Neural progenitor cell (in vitro differentiated cells): ENCODE results near the gene RYR1. TPM values are rescaled to one million over a fixed set of nuclear protein-coding genes. Genes with fewer than 3 reads are reported as not detected.

Experiments
- DNase-seq: peaks from one replicate; pipeline ENCODE4 v3.0.0-alpha.2; 2016; ENCODE audit warnings: low spot score
- H2AFZ ChIP-seq: fragments of 200-600 bp; sonication (generic); replicated peaks from 2 replicates; pipeline ENCODE4 v1.6.1; 2016; ENCODE audit warnings: antibody characterized with exemption
- H3F3A ChIP-seq: fragments of 200-600 bp; sonication (generic); 2 replicates; pipeline ENCODE4 v1.6.1; 2016; ENCODE audit warnings: antibody characterized with exemption, low read depth
- H3K27ac ChIP-seq: fragments of 200-600 bp; sonication (generic); 2 replicates; pipeline ENCODE4 v1.5.1; 2016; ENCODE audit warnings: mild to moderate bottlenecking
- H3K27me3 ChIP-seq: fragments of 200-600 bp; sonication (generic); 2 replicates; pipeline ENCODE4 v1.6.1; 2016; ENCODE audit warnings: mild to moderate bottlenecking, moderate library complexity
- H3K36me3 ChIP-seq: fragments of 200-600 bp; sonication (generic); 2 replicates; pipeline ENCODE4 v1.5.1; 2016
- H3K4me1 ChIP-seq: fragments of 200-600 bp; sonication (generic); 2 replicates; pipeline ENCODE4 v1.6.1; 2016; ENCODE audit warnings: mixed run types
- H3K4me2 ChIP-seq: fragments of 200-600 bp; sonication (generic); 2 replicates; pipeline ENCODE4 v1.6.1; 2016
- H3K4me3 ChIP-seq: fragments of 200-600 bp; sonication (generic); 2 replicates; pipeline ENCODE4 v1.5.1; 2016
- H3K79me2 ChIP-seq: fragments of 200-600 bp; sonication (generic); 2 replicates; pipeline ENCODE4 v1.6.1; 2016; ENCODE audit warnings: low read depth
- H3K9ac ChIP-seq: fragments of 200-600 bp; sonication (generic); 2 replicates; pipeline ENCODE4 v1.6.1; 2016
- H3K9me3 ChIP-seq: fragments of 200-600 bp; sonication (generic); 2 replicates; pipeline ENCODE4 v1.5.1; 2016; ENCODE audit warnings: low read depth
- H4K20me1 ChIP-seq: fragments of 200-600 bp; sonication (generic); 2 replicates; pipeline ENCODE4 v1.6.1; 2016; ENCODE audit warnings: low read depth
- H3K27ac Mint-ChIP-seq: 3 replicates; pipeline ENCODE4 v1.8.0; 2021; ENCODE audit warnings: mixed read lengths
- H3K27me3 Mint-ChIP-seq: 2 replicates; pipeline ENCODE4 v1.8.0; 2022; ENCODE audit warnings: low read depth, mild to moderate bottlenecking, inconsistent platforms, moderate library complexity, mixed read lengths; ENCODE audit not compliant: insufficient read depth
- H3K36me3 Mint-ChIP-seq: 3 replicates; pipeline ENCODE4 v1.8.0; 2021; ENCODE audit warnings: mixed read lengths
- H3K4me1 Mint-ChIP-seq: 3 replicates; pipeline ENCODE4 v1.8.0; 2021; ENCODE audit warnings: mixed read lengths
- H3K4me3 Mint-ChIP-seq: 3 replicates; pipeline ENCODE4 v1.8.0; 2021; ENCODE audit warnings: mild to moderate bottlenecking, moderate library complexity, mixed read lengths
- H3K9me3 Mint-ChIP-seq: 3 replicates; pipeline ENCODE4 v1.8.0; 2020; ENCODE audit warnings: mixed read lengths
- CTCF ChIP-seq: fragments of 200-600 bp; sonication (generic); IDR thresholded peaks from 2 replicates; pipeline ENCODE4 v1.5.1; 2017; ENCODE audit warnings: antibody characterized with exemption, mild to moderate bottlenecking
- EZH2 ChIP-seq: fragments of 200-600 bp; sonication (generic); IDR thresholded peaks from 2 replicates; pipeline ENCODE4 v1.6.1; 2017; ENCODE audit warnings: antibody characterized with exemption, mild to moderate bottlenecking, moderate library complexity
- EZH2phosphoT487 ChIP-seq: fragments of 200-600 bp; sonication (generic); IDR thresholded peaks from 2 replicates; pipeline ENCODE4 v1.6.1; 2017; ENCODE audit warnings: antibody characterized with exemption
- total RNA-seq: library from RNA; depleted of rRNA; stranded (reverse); fragments of >200 nt; gene quantifications from 2 replicates; pipeline ENCODE4 v1.2.3, GENCODE V29; 2015; ENCODE audit warnings: low replicate concordance

The RYR1 gene
- total RNA-seq, 1 donor from 2014 or later = 0.60 TPM

- Histone ChIP-seq H3K4me3 (no peak overlapping the region), H3K4me1 (peaks cover 5% of the 10 kb centered on the region), H3K36me3 (no peaks in the 10 kb centered on the region), H3K9me3 (no peaks in the 10 kb centered on the region), H3K9ac (no peak overlapping the region), H3K79me2 (no peaks in the 10 kb centered on the region), H2AFZ (no peak overlapping the region), H3K4me2 (no peak overlapping the region), H3K27ac (no peak overlapping the region), H3K27me3 (peaks cover 24% of the 10 kb centered on the region), H4K20me1 (no peaks in the 10 kb centered on the region), H3F3A (peaks cover 6% of the 10 kb centered on the region)
- Mint-ChIP-seq H3K27ac (no peak overlapping the region), H3K36me3 (no peaks in the 10 kb centered on the region), H3K4me1 (peaks cover 13% of the 10 kb centered on the region), H3K27me3 (peaks cover 22% of the 10 kb centered on the region), H3K4me3 (no peak overlapping the region), H3K9me3 (no peaks in the 10 kb centered on the region)
- no peak for DNase-seq
- no peak for TF ChIP-seq EZH2
- TF ChIP-seq CTCF = no peak
- no peak for TF ChIP-seq EZH2phosphoT487
These were observed 12.6 kb upstream of the RYR1 start for GRCh38 chr19:38420935-38421334.

- Mint-ChIP-seq H3K9me3 (no peaks in the 10 kb centered on the region), H3K4me1 (peaks cover 18% of the 10 kb centered on the region), H3K4me3 (no peak overlapping the region), H3K27ac (no peak overlapping the region), H3K36me3 (no peaks in the 10 kb centered on the region), H3K27me3 (peaks cover 26% of the 10 kb centered on the region)
- Histone ChIP-seq H3K79me2 (no peaks in the 10 kb centered on the region), H3K36me3 (no peaks in the 10 kb centered on the region), H3K27me3 (peaks cover 24% of the 10 kb centered on the region), H3K9me3 (no peaks in the 10 kb centered on the region), H3K4me1 (peaks cover 10% of the 10 kb centered on the region), H2AFZ (no peak overlapping the region), H3K9ac (no peak overlapping the region), H3K27ac (no peak overlapping the region), H3K4me2 (no peak overlapping the region), H4K20me1 (no peaks in the 10 kb centered on the region), H3K4me3 (no peak overlapping the region), H3F3A (peaks cover 6% of the 10 kb centered on the region)
- TF ChIP-seq EZH2phosphoT487 = no peak
- TF ChIP-seq CTCF = no peak
- no peak for TF ChIP-seq EZH2
- no peak for DNase-seq
These were observed 11.6 kb upstream of the RYR1 start for GRCh38 chr19:38421856-38422255.

- H3K9me3 Mint-ChIP-seq = no peaks in the 10 kb centered on the region
- no peak overlapping the region for H3K4me2 ChIP-seq
- no peak overlapping the region for H3K27ac ChIP-seq
- peaks cover 10% of the 10 kb centered on the region for H3K4me1 ChIP-seq
- H3K27me3 ChIP-seq = peaks cover 24% of the 10 kb centered on the region
- H4K20me1 ChIP-seq = no peaks in the 10 kb centered on the region
- H3K36me3 ChIP-seq = no peaks in the 10 kb centered on the region
- TF ChIP-seq EZH2phosphoT487 = no peak
- no peak for TF ChIP-seq EZH2
- TF ChIP-seq CTCF = no peak
- no peak overlapping the region for H3K27ac Mint-ChIP-seq
- no peaks in the 10 kb centered on the region for H3K36me3 Mint-ChIP-seq
- no peak overlapping the region for H3K4me3 ChIP-seq
- no peaks in the 10 kb centered on the region for H3K9me3 ChIP-seq
- DNase-seq = no peak
- H3K4me3 Mint-ChIP-seq = no peak overlapping the region
- H3K9ac ChIP-seq = no peak overlapping the region
- H3F3A ChIP-seq = peaks cover 6% of the 10 kb centered on the region
- no peaks in the 10 kb centered on the region for H3K79me2 ChIP-seq
- peaks cover 13% of the 10 kb centered on the region for H3K4me1 Mint-ChIP-seq
- H2AFZ ChIP-seq = no peak overlapping the region
- H3K27me3 Mint-ChIP-seq = peaks cover 23% of the 10 kb centered on the region
These were observed 11.1 kb upstream of the RYR1 start for GRCh38 chr19:38422438-38422837.
